ENCODE measurements around the gene SORCS2.
"Not testable (repeated sequence)": the region's sequence is repeated elsewhere in the genome, so short reads cannot be mapped to it uniquely, and the experiment has no call there.

The SORCS2 gene

DNA sequence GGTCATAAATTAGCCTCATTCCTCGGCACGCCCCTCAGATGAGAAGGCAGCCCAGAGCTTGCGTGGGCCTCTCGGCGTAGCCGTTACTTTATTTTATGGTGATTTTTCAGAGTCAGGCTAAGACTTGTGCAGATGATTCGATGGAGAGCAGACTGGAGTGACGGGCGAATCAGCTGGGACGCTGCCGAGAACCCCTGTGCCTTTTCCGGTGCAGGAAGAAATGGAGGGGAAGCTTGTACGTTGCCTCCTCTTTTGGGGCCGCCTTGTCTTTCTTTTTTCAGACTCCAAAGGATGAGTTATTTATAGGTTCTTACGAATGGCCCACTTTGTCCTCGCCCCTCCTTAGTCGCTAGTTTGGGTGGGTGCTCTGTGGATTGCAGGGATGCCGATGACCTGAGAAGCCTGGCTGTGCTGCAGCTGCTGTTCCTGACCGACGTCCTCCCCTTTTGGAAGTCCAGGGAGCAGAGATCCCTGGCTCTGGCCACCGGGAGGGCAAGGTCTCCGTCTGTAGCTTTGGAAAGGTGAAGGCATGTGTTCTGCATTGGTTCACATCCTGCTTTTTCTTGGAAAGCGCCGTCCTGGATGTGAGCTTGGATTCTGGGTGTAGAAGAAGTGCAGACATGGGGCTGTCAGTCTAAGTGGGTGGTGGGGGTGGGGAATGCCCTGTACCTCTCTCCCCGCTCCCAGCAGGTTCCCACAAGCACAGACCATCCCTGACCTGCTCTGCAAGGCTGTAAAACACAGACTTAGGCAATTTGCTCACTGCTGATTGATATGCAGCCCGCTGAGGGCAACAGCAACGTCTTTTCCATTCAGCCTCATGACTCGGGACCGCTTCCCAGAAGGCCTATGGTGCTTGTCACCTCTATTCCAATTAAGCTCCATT, 9.3 kb downstream of the SORCS2 start:
- DNase-seq: no peak

DNA sequence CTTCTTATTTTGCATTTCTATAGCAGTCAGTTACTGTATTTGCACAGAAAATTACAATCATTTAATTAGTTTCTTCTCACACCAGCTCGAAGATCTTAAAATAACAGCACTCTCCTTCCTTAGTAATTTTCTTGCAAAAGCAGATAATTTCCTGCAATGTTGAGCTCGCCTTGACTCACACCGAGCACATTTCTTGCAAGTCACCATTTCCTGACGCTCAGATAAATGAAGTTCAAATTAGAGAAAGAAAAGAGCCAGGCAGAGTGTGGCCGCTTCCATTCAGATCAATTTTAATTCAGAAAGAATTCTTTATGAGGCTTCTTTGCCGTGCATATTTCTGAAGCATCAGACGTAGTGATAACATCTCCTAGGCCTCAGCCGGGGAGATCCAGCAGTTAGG, 10.1 kb downstream of the SORCS2 start:
- DNase-seq: no peak

DNA sequence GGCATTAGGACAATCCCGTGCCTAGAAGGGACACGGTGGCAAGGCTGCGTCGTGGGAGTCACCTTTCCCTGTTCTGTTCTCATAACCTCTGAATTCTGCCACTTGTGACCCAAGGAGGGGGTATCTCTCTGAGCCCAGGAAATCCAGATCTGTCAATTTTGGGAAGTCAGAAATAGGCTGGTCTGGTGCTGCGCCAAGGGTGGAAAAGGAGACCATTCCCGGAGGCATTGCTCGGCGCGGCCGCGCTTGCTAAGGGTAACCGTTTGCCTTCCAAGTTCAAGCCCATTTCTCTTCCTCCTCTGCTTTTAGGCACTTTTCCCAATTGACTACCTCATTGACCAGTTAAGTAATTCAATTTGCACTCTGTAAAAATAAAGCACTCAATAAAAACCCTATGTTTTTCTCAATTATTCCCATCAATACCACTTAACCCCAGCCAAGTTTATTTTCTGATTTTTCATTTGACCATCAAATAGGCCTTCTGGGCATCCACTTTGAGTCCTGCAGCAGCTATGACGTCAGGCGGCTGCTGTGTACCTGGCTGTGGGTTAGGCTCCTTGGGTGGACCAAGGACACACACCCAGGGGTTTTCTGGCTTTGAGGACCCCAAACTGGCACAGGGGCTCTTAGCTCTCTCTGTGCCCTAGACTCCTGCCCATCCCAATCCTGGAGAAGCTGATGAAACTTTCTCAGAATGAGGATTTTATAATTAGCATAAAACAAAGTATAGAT, 12.5 kb downstream of the SORCS2 start:
- no peak for DNase-seq

DNA sequence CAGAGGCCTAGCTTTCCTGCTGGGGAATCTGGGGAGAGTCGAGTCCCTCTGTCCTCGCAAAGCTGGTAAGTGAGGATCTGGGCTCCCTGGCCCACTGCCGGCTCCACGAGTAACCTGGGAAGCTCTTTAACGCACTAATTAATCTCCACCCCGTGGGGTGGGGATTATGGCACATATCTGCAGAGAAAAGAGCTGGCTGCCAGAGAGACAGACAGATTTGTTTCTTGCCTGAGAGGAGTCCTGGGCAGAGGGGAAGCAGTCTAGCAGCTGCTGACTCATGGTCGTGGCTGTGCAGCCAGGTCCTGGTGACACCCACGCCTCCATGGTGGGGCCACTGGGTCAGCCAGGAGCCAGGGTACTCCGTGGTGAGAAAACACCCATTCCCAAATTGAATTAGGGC, 14.0 kb downstream of the SORCS2 start:
- DNase-seq: no peak

DNA sequence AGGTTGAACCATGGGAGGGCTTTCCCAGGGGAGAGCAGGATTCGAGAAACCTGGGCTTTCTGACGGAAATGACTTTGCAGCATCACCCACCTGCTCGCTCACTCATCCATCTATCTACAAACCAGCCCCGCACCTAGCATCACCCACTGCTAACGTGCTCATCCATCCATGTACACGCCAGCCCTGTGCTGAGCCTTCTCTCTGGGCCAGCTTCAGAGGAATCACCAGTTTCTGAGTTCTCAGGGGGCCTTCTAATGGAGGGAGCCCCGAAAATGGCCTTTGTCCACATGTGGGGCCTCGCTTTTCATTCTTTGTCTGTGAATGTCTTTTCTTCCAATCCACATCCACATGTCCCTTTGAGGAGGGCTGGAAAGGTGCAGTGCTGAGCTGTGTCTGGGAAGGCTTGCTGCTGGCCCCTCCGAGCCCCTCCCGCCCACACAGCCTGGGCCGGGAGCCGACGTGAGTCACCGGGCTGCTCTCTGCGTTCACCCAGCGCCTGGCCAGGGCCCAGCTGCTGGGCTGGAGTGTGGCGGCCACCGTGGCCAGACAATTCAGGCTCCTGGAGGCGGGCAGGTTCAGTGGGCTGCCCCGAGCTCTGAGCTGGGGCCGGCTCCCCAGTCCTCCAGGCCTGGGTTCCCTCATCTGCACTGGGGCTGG, 14.7 kb downstream of the SORCS2 start:
- no peak for DNase-seq

DNA sequence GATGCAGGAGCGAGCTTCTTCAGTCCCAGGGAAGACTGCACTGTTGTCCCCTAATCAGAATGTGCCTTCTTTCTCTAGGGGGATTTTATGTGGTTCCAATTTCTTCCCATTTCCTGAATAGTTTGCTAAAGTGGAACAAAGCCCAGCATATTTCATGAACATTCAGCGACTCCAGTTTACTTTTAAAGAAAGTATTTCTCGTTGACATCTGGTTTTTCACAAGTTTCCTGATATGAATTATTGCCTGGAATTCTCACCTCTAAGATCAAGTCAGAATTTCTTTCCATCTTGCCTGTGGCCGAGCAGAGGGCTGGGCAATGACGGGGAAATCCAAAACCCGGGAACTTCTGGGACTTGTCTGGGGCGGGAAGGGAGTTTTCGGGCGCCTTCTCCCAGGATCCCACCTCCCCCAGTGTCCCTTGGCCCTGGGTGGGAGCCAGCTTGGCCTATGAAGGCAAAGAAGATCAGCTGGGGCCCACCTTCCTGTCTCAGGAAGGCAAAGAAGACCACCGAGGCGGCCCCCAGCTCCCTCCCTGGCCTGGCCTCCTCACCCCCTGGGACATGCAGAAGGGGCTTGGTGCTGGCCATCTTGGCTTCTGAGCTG, 15.4 kb downstream of the SORCS2 start:
- DNase-seq: no peak

DNA sequence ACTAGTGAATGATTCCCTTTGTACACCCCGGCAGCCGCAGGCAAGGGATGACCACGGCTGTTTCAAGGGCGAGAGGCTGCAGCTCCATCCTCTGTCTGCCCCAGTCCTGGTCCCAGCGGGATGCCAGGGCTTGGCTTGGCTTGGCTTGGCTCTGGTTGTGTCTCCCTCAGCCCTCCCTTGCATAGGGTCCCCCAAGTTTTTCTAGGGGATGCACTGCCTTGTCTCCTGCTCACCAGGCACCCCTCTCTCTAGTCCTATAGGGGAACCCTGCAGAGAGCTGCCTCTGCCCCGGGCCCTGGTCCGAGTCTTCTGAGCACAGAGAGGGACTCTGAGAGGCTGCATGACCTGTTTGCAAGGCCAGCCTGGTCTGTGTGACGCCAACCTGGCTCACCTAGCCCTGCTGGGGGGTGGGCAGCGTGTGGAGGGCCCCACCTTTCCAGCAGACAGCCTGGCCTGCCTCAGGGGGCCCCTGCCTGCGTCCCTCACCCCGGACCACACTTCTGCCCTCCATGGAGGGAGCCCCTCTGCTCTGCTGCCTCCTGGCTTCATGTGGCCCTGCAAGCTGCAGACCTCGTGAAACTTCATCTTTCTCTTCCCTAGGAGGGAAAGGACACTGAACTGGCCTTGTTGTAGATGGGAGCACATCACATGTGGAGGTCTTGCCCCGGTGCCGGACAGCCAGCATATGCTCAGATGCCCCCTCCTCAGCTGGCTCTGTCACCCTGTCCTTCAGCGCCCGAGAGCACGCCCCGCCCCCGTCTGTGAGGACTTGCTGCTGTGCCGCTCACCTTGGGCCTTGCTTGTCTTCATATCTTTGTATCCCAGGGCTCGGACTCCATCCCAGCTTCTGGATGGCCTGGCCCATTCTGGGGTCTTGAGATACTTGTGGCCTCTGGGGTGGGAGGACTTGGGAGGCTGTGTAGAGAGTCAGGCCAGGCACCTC, 16.4 kb downstream of the SORCS2 start:
- no peak for DNase-seq

DNA sequence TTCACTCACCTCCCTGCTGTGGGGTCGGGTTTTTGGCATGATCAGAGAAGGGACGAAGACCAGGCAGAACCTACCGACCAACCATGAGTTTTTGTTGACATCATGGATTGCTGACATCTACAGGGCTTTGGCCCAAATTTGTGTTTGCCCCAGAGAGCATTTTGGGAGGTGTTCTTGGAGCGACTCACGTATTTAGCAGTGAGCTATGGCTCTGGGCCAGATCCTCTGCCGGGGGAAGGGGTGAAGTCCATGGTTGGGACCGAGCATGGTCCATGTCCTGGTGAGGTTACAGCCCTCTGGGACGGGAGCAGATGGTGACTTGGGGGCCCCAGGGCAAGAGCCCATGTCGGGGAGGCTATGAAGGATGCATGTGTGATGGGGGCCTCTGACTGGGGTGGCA, 17.4 kb downstream of the SORCS2 start:
- DNase-seq: no peak

DNA sequence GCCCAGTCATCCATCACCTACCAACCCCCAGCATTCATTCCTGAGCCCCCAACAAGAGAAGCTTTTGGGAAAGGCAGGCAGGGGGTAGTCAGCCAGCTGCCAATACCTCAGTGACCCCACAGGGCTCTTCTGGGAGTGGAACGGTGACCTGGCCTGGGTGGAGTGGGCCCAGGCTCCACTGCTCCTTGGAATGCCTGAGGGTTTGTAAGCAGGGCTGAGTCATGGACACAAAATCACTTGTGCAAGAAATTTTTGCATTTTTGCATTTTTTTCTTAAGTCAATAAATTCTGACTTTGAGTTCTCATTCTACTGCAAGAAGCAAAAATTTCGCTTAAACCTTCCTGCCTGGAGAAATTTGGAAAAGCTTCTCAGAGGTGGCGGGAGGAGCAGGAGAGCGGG, 18.5 kb downstream of the SORCS2 start:
- DNase-seq: no peak

DNA sequence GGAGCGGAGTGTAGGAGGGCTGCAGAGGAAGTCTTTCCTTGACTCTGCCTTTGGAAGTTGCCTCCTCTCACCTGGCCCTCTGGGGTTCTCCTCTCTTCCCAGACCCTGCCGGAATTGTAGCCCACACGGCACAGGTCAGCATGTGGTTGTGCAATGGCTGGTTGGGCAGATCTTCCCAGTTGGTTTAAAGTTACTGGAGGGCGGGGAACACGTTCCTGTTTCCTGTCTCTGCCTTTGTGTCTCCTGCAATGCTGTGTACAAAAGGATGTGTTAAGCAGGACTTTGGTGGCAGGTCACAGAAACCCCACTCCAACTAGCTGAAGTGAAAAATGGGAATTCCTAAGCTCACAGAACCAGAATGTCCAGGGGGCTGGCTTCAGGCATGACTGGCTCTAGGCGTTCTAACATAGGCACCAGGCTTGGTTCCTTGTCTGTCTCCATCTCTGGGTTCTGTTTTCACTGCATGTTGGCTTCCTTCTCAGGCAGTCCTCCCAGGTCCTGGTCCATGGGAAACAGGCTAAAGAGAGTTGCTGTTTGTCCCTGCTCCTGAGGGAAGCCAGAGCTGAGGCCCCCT, 19.9 kb downstream of the SORCS2 start:
- no peak for DNase-seq

DNA sequence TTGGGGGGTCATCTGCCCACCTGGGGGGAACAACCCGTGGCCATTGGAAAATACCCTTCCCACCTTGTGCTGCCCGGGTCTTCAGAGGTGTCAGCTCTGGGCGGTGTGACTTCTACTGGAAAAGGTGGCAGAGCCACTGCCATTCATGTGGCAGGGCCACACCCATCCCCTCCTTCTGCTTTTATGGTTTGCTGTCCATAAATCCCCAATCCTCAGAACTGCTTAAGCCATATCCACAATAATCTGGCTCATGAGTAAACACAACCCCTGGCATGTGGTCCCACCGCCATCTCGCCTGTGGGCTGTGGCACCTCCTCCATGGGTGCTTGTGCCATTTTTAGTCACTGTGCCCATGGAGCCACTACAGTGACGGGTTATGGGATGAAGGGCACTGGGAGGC, 20.6 kb downstream of the SORCS2 start:
- no peak for DNase-seq

DNA sequence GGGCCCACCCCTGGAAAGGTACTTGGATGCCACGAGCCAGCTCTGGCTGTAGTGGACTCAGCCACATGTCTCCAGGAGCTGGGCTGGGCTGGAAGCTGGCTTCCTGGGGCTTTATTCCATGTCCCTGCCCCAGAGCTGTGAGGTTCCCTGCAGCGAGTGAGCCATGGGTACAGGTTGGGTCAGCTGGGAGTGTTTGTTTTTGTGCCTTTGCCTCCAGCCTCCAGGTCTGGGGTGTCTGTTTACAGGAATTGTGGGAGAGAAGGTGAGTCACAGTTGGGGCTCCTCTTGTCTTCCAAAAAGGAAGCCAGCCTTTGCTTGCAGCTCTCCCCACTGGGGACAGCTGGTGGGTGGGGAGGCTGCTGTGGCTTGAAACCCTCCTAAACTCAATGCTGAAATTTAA, 21.5 kb downstream of the SORCS2 start:
- DNase-seq: no peak

DNA sequence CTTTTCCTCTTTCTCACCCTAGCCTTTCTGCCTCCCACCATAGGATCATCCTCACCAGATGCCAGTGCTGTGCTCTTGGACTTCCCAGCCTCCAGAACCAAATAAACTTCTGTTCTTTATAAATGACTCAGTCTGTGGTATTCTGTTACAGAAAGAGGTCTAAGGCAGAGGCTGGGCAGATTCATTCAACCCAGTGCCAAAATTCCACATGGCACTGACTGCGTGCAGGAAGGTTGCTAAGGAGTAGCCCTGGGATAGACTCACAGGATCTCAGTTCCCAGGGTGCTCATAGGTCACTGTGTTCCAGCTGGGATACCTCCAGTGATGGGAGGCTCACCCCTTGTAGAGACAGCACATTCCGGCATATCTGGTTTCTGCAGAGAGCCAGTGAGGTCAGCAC, 22.0 kb downstream of the SORCS2 start:
- DNase-seq: no peak

DNA sequence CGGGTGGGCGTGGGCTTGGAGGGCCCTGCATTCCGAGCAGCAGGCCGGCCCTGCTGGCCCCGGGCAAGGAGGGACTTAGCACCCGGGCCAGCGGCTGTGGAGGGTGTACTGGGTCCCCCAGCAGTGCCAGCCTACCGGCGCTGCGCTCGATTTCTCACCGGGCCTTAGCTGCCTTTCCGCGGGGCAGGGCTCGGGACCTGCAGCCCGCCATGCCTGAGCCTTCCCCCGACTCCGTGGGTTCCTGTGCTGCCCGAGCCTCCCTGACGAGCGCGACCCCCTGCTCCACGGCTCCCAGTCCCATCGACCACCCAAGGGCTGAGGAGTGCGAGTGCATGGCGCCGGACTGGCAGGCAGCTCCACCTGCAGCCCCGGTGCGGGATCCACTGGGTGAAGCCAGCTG, 22.8 kb downstream of the SORCS2 start:
- not testable (repeated sequence) for DNase-seq

DNA sequence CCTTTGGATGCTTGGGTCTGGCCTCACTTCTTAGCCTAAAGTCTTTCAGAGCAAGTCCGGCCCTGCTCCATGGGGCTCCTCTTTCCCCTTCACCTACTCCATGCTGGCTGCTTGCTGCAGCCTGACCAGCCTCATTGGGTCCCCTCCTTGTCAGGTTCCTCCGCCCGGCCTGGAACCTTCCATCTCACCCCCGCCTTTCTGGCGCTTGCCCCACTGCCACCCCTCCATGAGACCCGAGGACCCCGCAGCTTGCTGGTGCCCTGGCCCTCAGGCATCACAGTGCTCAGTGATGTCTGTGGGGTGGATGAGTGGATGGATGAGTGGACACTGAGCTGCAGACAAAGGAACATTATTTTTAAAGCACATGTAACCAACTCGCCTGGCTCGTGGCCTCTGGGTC, 24.7 kb downstream of the SORCS2 start:
- DNase-seq: no peak

DNA sequence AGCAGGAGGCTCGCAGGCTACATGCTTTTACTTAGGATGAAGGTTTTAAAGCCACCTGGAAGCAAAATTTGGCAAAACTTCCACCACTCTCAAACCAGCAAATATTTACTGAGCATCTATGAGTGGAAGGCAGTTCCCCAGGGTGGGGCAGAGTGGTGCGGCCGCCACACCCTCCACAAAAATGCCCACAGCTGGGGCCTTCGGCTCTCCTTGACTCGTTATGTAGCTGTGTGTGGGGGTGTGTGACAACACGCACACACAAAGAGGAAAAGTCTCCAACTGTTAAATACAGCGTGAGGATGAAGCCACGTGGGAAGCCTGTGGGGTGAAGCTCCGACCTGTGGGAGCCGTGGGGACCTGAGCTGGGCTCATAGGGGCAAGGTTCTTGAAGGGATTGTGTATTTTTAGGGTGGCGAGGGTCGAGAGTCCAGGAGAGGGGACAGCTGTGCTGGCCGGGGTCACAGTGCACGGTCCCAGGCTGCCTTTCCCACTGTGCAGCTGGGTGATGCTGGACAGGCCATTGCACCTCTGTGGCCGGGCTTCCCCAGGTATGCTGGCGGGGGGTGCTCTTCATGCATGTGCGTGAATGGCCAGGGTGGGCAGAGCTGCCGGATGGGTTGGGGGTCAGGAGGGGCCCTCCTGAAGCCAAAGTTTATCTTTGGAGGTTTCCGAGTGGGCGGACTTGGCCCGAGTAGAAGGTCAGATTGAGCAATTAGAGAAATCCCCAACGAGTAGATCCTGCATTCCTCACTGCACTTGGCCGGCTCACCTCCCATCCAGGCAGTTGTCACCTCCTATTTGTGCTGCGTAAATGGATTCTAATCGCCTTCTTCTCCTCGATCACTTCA, 25.4 kb downstream of the SORCS2 start:
- DNase-seq: no peak

DNA sequence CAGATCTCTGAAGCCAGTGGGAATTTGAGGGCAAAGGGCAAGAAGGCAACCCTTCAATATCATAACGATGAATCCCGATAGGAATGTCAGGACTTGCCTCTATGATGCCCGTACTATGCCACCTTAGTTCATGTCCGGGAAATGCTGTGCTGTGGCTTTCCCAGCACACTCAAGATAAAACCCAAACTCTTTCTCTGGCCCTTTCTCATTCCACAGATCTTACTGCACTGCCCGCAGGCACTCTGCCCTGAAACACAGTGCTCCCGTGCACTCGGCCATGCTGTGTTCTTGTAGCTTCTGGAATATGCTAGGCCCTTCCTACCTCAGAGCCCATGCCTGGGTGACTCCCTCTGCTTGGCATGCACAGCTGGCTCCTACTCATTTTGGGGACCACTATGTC, 26.3 kb downstream of the SORCS2 start:
- DNase-seq: no peak

DNA sequence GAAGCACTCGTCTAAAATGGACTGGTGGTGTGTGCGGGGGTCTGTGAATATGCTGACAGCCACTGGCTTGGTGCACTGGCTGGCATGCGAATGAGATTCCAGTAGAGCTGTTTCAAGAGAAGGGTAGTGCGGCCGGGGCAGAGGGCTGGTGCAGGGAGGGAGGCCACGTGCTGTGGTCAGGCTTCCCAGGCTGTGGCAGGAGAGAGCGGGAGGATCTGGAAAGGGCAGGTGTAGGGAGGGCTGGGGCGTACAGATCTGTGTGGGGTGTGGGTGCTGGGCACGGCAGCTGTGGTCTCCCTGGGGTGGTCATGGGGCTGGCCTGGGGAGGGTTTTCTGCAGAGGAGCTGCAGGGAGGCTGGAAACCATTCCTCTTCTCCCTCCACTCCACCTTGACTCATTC, 30.2 kb downstream of the SORCS2 start:
- DNase-seq: no peak

DNA sequence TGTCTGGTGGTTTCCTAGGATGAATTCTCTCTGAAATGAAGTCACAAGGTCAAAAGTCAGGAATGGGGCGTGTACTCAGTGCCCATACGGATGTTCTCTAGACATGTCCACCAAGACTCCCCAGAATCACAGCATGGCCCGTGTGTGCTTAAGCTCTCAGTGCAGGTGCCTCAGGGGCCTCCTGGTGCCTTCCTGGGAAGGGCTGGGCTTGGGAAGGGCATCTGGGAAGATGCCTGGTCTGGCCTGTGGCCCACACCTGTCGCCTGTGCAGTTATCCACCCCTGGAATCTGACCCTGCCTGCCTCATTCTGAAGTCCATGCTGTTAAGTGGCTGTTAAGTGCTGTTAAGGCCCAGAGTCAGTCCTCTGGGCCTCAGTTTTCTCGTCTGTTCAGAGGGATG, 31.2 kb downstream of the SORCS2 start:
- no peak for DNase-seq

DNA sequence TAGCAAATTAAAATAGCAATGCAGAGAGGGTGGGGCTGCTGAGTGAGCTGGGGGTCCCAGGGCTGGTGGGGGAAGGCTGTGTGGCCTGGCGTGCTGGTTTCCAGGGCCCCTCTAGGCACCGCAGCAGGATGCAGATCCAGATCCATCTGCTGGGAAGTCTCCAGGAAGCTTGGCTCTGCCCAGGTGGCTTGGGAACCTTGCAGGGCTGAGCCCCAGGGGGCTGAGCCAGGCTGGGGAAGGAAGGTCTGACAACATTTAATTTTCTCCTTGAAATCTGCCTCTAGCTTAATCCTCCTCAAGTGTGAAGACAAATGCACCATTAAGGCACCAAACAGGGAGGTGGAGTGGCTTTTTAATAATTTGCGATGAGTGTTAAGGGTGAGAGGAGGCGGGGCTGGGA, 31.7 kb downstream of the SORCS2 start:
- no peak for DNase-seq

Measured in effector CD4-positive, alpha-beta T cell (primary cell).